Neutrophil (primary cell): ENCODE data around the gene SEPTIN6.

Experiments
- H3K27ac ChIP-seq: fragments of 200-600 bp; sonication (generic); 2 replicates; pipeline ENCODE4 v1.5.1; 2016; ENCODE audit warnings: mild to moderate bottlenecking, moderate library complexity
- H3K27me3 ChIP-seq: fragments of 200-600 bp; sonication (generic); 2 replicates; pipeline ENCODE4 v1.6.0; 2016; ENCODE audit warnings: mild to moderate bottlenecking
- H3K36me3 ChIP-seq: fragments of 200-600 bp; sonication (generic); 2 replicates; pipeline ENCODE4 v1.5.1; 2017
- H3K4me1 ChIP-seq, 2 experiments: fragments of 200-600 bp in 1 of 2; sonication (generic) in 1 of 2; 1 replicate in 1 of 2; 2 replicates in 1 of 2; pipeline versions ENCODE4 v1.5.1 to v1.6.1; 2013 to 2016; ENCODE audit warnings: low read depth in 1 of 2, low read length in 1 of 2, mild to moderate bottlenecking in 1 of 2, moderate library complexity in 1 of 2; ENCODE audit not compliant: control insufficient read depth in 1 of 2, insufficient read depth in 1 of 2
- H3K4me3 ChIP-seq, 2 experiments: fragments of 200-600 bp in 1 of 2; sonication (generic) in 1 of 2; 1 replicate in 1 of 2; 2 replicates in 1 of 2; pipeline ENCODE4 v1.5.1; 2013 to 2016; ENCODE audit warnings: low read depth in 1 of 2, low read length in 1 of 2, mild to moderate bottlenecking in 1 of 2, moderate library complexity in 1 of 2
- H3K9me3 ChIP-seq: fragments of 200-600 bp; sonication (generic); 2 replicates; pipeline ENCODE4 v1.5.1; 2016
- CTCF ChIP-seq: fragments of 200-600 bp; sonication (generic); IDR thresholded peaks from 2 replicates; pipeline ENCODE4 v1.5.1; 2016; ENCODE audit warnings: antibody characterized with exemption

Gene SEPTIN6

GRCh38 chrX:119643696-119644095, 49.3 kb downstream of the SEPTIN6 start:
- H3K9me3 ChIP-seq, result no peaks in the 10 kb centered on the region
- H3K36me3 ChIP-seq, result peaks cover 8% of the 10 kb centered on the region
- TF ChIP-seq CTCF, result no peak
- no peaks in the 10 kb centered on the region for H3K27me3 ChIP-seq
- peaks cover 17 to 24% of the 10 kb centered on the region in 2 experiments for H3K4me1 ChIP-seq
- no peak overlapping the region for H3K27ac ChIP-seq
- no peak overlapping the region for H3K4me3 ChIP-seq
